Measurements from ENCODE around the gene SCAMP2. TPM values are rescaled to one million over a fixed set of nuclear protein-coding genes. Genes with fewer than 3 reads are reported as not detected.

SCAMP2 gene
- total and polyA plus RNA-seq, 2 of the 13 experiments (the other 11 are each of a cell fraction or from before 2014, with no cell fraction given): 34.8 to 121 TPM

GRCh38 chr15:74873756-74874424, 725 bp upstream of the SCAMP2 start (continued):
- TF ChIP-seq ZNF142 (CRISPR knock-in tag; IDR thresholded peaks at IDR 0.05): no peak

GRCh38 chr15:74872702-74873035, 496 bp downstream of the SCAMP2 start:
- Histone ChIP-seq H3K4me2 (ENCODE audit: low read depth, low read length) (peak overlapping the region; percentile 90), H3K27ac (ENCODE audit: extremely low read length, insufficient read depth, low read length) (peak overlapping the region; percentile 93), H2AFZ (ENCODE audit: low read length) (no peak overlapping the region), H4K20me1 (ENCODE audit: insufficient read depth, low read length) (peaks cover 13% of the 10 kb centered on the region), H3K4me3 (replicated peaks in 1 of 3; ENCODE audit: insufficient read depth in 1 of 3, low read depth in 2 of 3, low read length in 3 of 3) (peak overlapping the region; percentile 83 to 98 (median 98)), H3K4me1 (ENCODE audit: insufficient read depth, low read length) (peaks cover 53% of the 10 kb centered on the region), H3K79me2 (ENCODE audit: insufficient read depth, low read length) (peaks cover 47% of the 10 kb centered on the region), H3K9me3 (ENCODE audit: low read length) (no peaks in the 10 kb centered on the region), H3K9ac (ENCODE audit: insufficient read depth, low read depth, low read length) (peak overlapping the region; percentile 98), H3K36me3 (replicated peaks in 1 of 2; ENCODE audit: control insufficient read depth in 1 of 2, insufficient read depth in 2 of 2, low read length in 2 of 2) (peaks cover 0 to 1% of the 10 kb centered on the region in 2 experiments; a peak in 4 of 5 replicates), H3K27me3 (ENCODE audit: control insufficient read depth in 1 of 2, insufficient read depth in 2 of 2, low read length in 2 of 2) (peaks cover 0 to 7% of the 10 kb centered on the region in 2 experiments; a peak in 1 of 5 replicates)
- no peak for DNase-seq (ENCODE audit: low spot score)
- ATAC-seq: no peak
- intact Hi-C loops (cut with micrococcal nuclease; ENCODE audit: unreplicated experiment) (no loop called here), in situ Hi-C loops (cut with HindIII; ENCODE audit: extremely low pct_ligation_motif_present, low pct_unique_long_range_greater_than_20kb) (no loop called here)
- under 1% methylated on average over 7 of the region's 11 CpGs for WGBS (ENCODE audit: low lambda C conversion rate)
- POLR2A ChIA-PET: interaction anchor here (1.3 to 1.9 kb wide), 2 partner anchors 17 to 29 kb away, joined by 3 to 10 read pairs; partner anchors contain the start of genes MPI and ULK3
- CTCF ChIA-PET (ENCODE audit: low intra/inter-chr PET ratio, low total read pairs): no interaction called here
- BruUV-seq (replicated peaks): TSS peak; percentile 61
- FAIRE-seq: no peak
- TF ChIP-seq SOX5 (CRISPR knock-in tag; IDR thresholded peaks at IDR 0.05; ENCODE audit: borderline replicate concordance) (0 out of 2 replicates have a peak, but pooled peaks have one; percentile 15), ZNF18 (CRISPR knock-in tag; IDR thresholded peaks at IDR 0.05; ENCODE audit: insufficient replicate concordance) (peak; percentile 20), SETDB1 (CRISPR knock-in tag; IDR thresholded peaks at IDR 0.05; ENCODE audit: borderline replicate concordance) (no peak), GATA4 (IDR thresholded peaks at IDR 0.05; ENCODE audit: borderline replicate concordance, low read depth) (no peak), CENPT (CRISPR knock-in tag; IDR thresholded peaks at IDR 0.05; ENCODE audit: low read depth) (no peak), ZNF710 (CRISPR knock-in tag; IDR thresholded peaks at IDR 0.05; ENCODE audit: borderline replicate concordance) (0 out of 2 replicates have a peak, but pooled peaks have one; percentile 8), JDP2 (CRISPR knock-in tag; IDR thresholded peaks at IDR 0.05; ENCODE audit: borderline replicate concordance) (no peak), ZNF33A (CRISPR knock-in tag; IDR thresholded peaks at IDR 0.05; ENCODE audit: borderline replicate concordance) (no peak), CAMTA2 (CRISPR knock-in tag; IDR thresholded peaks at IDR 0.05; ENCODE audit: borderline replicate concordance) (0 out of 2 replicates have a peak, but pooled peaks have one; percentile 65)

Data from HepG2 (cell line).